GM12878 (cell line): ENCODE data around the gene RUNDC1. TPM values are rescaled to one million over a fixed set of nuclear protein-coding genes. Genes with fewer than 3 reads are reported as not detected.

Experiments used
- ATAC-seq: fragments of 200-7000 bp; cut with Tn5 transposase; 3 replicates; pipeline ENCODE4 v1.9.1; 2020; ENCODE audit warnings: mild to moderate bottlenecking, moderate library complexity
- BruUV-seq: library from RNA; stranded (reverse); fragments of 400-500 nt; replicated peaks from 2 replicates; lab custom pipeline; 2021; lab: Mats Ljungman, UMichigan
- CTCF ChIA-PET: fragments of 300-600 bp; sonication (Branson Sonifier 250); formaldehyde crosslinking; extraction: SDS; loops from one replicate; lab custom pipeline; 2021; ENCODE audit warnings: inconsistent platforms; lab: Yijun Ruan, JAX
- POLR2A ChIA-PET: fragments of 350-600 bp; formaldehyde crosslinking; extraction: SDS; loops from one replicate; lab custom pipeline; 2021; ENCODE audit warnings: inconsistent platforms; lab: Charles Lee
- RAD21 ChIA-PET: fragments of 300-600 bp; sonication (Branson Sonifier 250); formaldehyde crosslinking; loops from one replicate; lab custom pipeline; 2023; ENCODE audit warnings: antibody characterized with exemption; ENCODE audit not compliant: unreplicated experiment; lab: Charles Lee
- SMC1A ChIA-PET: fragments of 300-600 bp; sonication (Branson Sonifier 250); formaldehyde crosslinking; loops from one replicate; lab custom pipeline; 2023; ENCODE audit not compliant: unreplicated experiment, uncharacterized antibody; lab: Charles Lee
- DNase-seq: peaks from one replicate; pipeline ENCODE4 v3.0.0-alpha.2; 2011; ENCODE audit warnings: low read depth, low spot score
- FAIRE-seq: peaks from 3 replicates; lab custom pipeline; 2011; peaks lifted over from hg19 to GRCh38; lab: Jason Lieb, UNC
- H2AFZ ChIP-seq: 2 replicates; pipeline ENCODE4 v1.6.0; 2011; ENCODE audit warnings: low read depth, low read length, control low read depth; ENCODE audit not compliant: control insufficient read depth
- H3K27ac ChIP-seq: 2 replicates; pipeline ENCODE4 v1.5.1; 2011; ENCODE audit warnings: control low read depth; ENCODE audit not compliant: control insufficient read depth, insufficient read depth
- H3K27me3 ChIP-seq, 2 experiments: replicated peaks in 1 of 2; 2 replicates each; pipeline versions ENCODE4 v1.6.0 to v1.6.1; 2011; ENCODE audit warnings: low read length in 1 of 2; ENCODE audit not compliant: control insufficient read depth in 2 of 2, insufficient read depth in 2 of 2
- H3K36me3 ChIP-seq, 2 experiments: 2 replicates each; pipeline ENCODE4 v1.5.1; 2011; ENCODE audit warnings: low read length in 1 of 2; ENCODE audit not compliant: control insufficient read depth in 2 of 2, insufficient read depth in 2 of 2
- H3K4me1 ChIP-seq: 2 replicates; pipeline ENCODE4 v1.6.1; 2011; ENCODE audit warnings: mild to moderate bottlenecking, low read length, moderate library complexity, mixed read lengths; ENCODE audit not compliant: control insufficient read depth, insufficient read depth
- H3K4me2 ChIP-seq: 2 replicates; pipeline ENCODE4 v1.6.0; 2011; ENCODE audit warnings: control low read depth; ENCODE audit not compliant: control insufficient read depth, insufficient read depth
- H3K4me3 ChIP-seq: fragments of 200-600 bp; sonication (generic); 2 replicates; pipeline ENCODE4 v1.5.1; 2016
- H3K79me2 ChIP-seq: 2 replicates; pipeline ENCODE4 v1.6.0; 2011; ENCODE audit warnings: low read length; ENCODE audit not compliant: control insufficient read depth, insufficient read depth
- H3K9ac ChIP-seq: 2 replicates; pipeline ENCODE4 v1.8.0; 2011; ENCODE audit warnings: low read length, control low read depth, mixed read lengths; ENCODE audit not compliant: control insufficient read depth, insufficient read depth
- H3K9me3 ChIP-seq: replicated peaks from 3 replicates; pipeline ENCODE4 v1.5.1; 2011; ENCODE audit warnings: mild to moderate bottlenecking, low read length; ENCODE audit not compliant: control insufficient read depth, insufficient read depth
- H4K20me1 ChIP-seq: 2 replicates; pipeline ENCODE4 v1.6.0; 2011; ENCODE audit not compliant: control insufficient read depth, insufficient read depth
- CBX3 ChIP-seq: fragments of 200-600 bp; sonication (generic); IDR thresholded peaks from 2 replicates; pipeline ENCODE4 v1.6.1; 2016; ENCODE audit warnings: low read depth, borderline replicate concordance
- KAT2A ChIP-seq: conservative IDR thresholded peaks from 2 replicates; pipeline ENCODE4 v1.6.1; 2011; ENCODE audit warnings: low read depth, low read length; ENCODE audit not compliant: control insufficient read depth
- LARP7 ChIP-seq: fragments of 450-650 bp; IDR thresholded peaks from 2 replicates; pipeline ENCODE4 v1.6.1; 2017; ENCODE audit warnings: mild to moderate bottlenecking
- MYC ChIP-seq: IDR thresholded peaks from 2 replicates; pipeline ENCODE4 v1.6.1; 2011; ENCODE audit warnings: mild to moderate bottlenecking, low read length, moderate library complexity, inconsistent platforms; ENCODE audit not compliant: insufficient read depth, insufficient replicate concordance, insufficient read length, severe bottlenecking
- NFXL1 ChIP-seq: fragments of 450-650 bp; IDR thresholded peaks from 2 replicates; pipeline ENCODE4 v1.6.1; 2017; ENCODE audit warnings: antibody characterized with exemption, mild to moderate bottlenecking, borderline replicate concordance
- SIN3A ChIP-seq: IDR thresholded peaks from 2 replicates; pipeline ENCODE4 v1.6.1; 2012; ENCODE audit warnings: low read depth, low read length, improper control_type of control experiment
- SP1 ChIP-seq: IDR thresholded peaks from one replicate; pipeline ENCODE4 v1.6.1; 2011; ENCODE audit warnings: low read depth, low read length
- TCF3 ChIP-seq: IDR thresholded peaks from 2 replicates; pipeline ENCODE4 v1.6.1; 2012; ENCODE audit warnings: low read depth, mild to moderate bottlenecking, low read length, borderline replicate concordance; ENCODE audit not compliant: insufficient read depth
- TCF7 ChIP-seq: IDR thresholded peaks from 2 replicates; pipeline ENCODE4 v1.6.1; 2014; ENCODE audit warnings: antibody characterized with exemption, borderline replicate concordance
- ZBTB4 ChIP-seq: fragments of 450-650 bp; formaldehyde crosslinking; IDR thresholded peaks from 2 replicates; pipeline ENCODE4 v1.4.0; 2022; ENCODE audit warnings: mild to moderate bottlenecking, moderate library complexity
- WGBS: methylation state at CpG from one replicate; pipeline ENCODE4 v1.1.6; 2016; ENCODE audit warnings: low lambda C conversion rate; ENCODE audit not compliant: insufficient replicate concordance, insufficient coverage; ENCODE audit errors: missing lambda C conversion rate; 5-methylcytosine and 5-hydroxymethylcytosine counted together
- in situ Hi-C: fragments of 300-500 bp; cut with MboI; formaldehyde crosslinking; loops from 9 replicates; pipeline ENCODE4 v1.14.3; 2018; ENCODE audit warnings: mixed read lengths
- intact Hi-C: fragments of 100-400 bp; cut with micrococcal nuclease; formaldehyde crosslinking; loops from one replicate; pipeline ENCODE4 v1.14.2; 2022; ENCODE audit not compliant: unreplicated experiment
- polyA plus RNA-seq, 11 experiments: library from polyadenylated mRNA; depleted of rRNA in 4 of 11; unstranded in 6 of 11; stranded (reverse) in 5 of 11; fragments of >200 nt; fragmentation: Nextera tagmentation in 4 of 11; fragmentation: Illumina TruSeq in 1 of 11; extraction: Ambion mirVana in 4 of 11; extraction: Trizol in 1 of 11; gene quantifications; 1 replicate in 1 of 11; 2 replicates in 10 of 11; pipeline versions ENCODE4 v1.2.1 to v1.2.3, GENCODE V29; 2011 to 2016; ENCODE audit warnings: inconsistent platforms in 2 of 11, missing spikeins in 2 of 11, low read depth in 1 of 11
- total RNA-seq, 4 experiments: library from RNA; depleted of rRNA in 3 of 4; stranded (reverse); fragments of >200 nt in 3 of 4; fragmentation: Illumina TruSeq in 1 of 4; extraction: Trizol in 1 of 4; gene quantifications; 2 replicates each; pipeline versions ENCODE4 v1.2.1 to v1.2.3, GENCODE V29; 2013 to 2021

RUNDC1 gene
- total and polyA plus RNA-seq, 10 of the 15 experiments (the other 5 are each of a cell fraction or from before 2014, with no cell fraction given) = 2.9 to 15.6 (median 8.2) TPM

- TF ChIP-seq ZBTB4 (CRISPR knock-in tag) (no peak), TCF7 (no peak), SP1 (no peak), MYC (no peak), LARP7 (no peak), SIN3A (no peak), NFXL1 (no peak), CBX3 (no peak)
Observed at GRCh38 chr17:42967925-42968324, 12.4 kb upstream of the RUNDC1 start (continued).

- H3K36me3 ChIP-seq = no peaks in the 10 kb centered on the region
- no peaks in the 10 kb centered on the region for H3K27me3 ChIP-seq
- RAD21 ChIA-PET = interaction anchor here (0.6 to 1.9 kb wide), 2 partner anchors 16 to 97 kb away, joined by 4 to 6 read pairs; no protein-coding TSS in a partner anchor
- H3K4me3 ChIP-seq = no peak overlapping the region
- no peak for ATAC-seq
- WGBS = 71% methylated on average over 5 of the region's 5 CpGs
- CTCF ChIA-PET = interaction anchor here (0.6 to 1.5 kb wide), 4 partner anchors 11 to 144 kb away, joined by 3 to 4 read pairs (median 4); no protein-coding TSS in a partner anchor
- in situ Hi-C loops (no loop called here), intact Hi-C loops (no loop called here)
- SMC1A ChIA-PET = interaction anchor here (1.5 kb wide), 1 partner anchor 29 kb away, joined by 3 read pairs; the partner anchor contains the start of gene RPL27
- H3K4me2 ChIP-seq = no peak overlapping the region
- TF ChIP-seq TCF3 (no peak), KAT2A (no peak)
- H3K9ac ChIP-seq = no peak overlapping the region
- H3K79me2 ChIP-seq = peaks cover 5% of the 10 kb centered on the region
- H3K9me3 ChIP-seq = no peaks in the 10 kb centered on the region
- no peak for DNase-seq
- no TSS peak for BruUV-seq
- no peaks in the 10 kb centered on the region for H3K4me1 ChIP-seq
- H3K27ac ChIP-seq = no peak overlapping the region
- POLR2A ChIA-PET = interaction anchor here (0.6 kb wide), 1 partner anchor 16 kb away, joined by 3 read pairs; no protein-coding TSS in a partner anchor
- no peaks in the 10 kb centered on the region for H4K20me1 ChIP-seq
- FAIRE-seq = no peak
- no peak overlapping the region for H2AFZ ChIP-seq
Observed at GRCh38 chr17:42969001-42969581, 11.3 kb upstream of the RUNDC1 start.
